OCI-LY7 (cell line): ENCODE results near the gene ZNF438. TPM values are rescaled to one million over a fixed set of nuclear protein-coding genes. Genes with fewer than 3 reads are reported as not detected.

Experiments
- BruUV-seq: library from RNA; stranded (reverse); fragments of 400-500 nt; replicated peaks from 2 replicates; lab custom pipeline; 2021; lab: Mats Ljungman, UMichigan
- CTCF ChIA-PET: fragments of 300-600 bp; sonication (Branson Sonifier 250); formaldehyde crosslinking; loops from one replicate; lab custom pipeline; 2022; ENCODE audit warnings: antibody characterized with exemption; ENCODE audit not compliant: unreplicated experiment; lab: Charles Lee
- POLR2A ChIA-PET: fragments of 300-600 bp; sonication (Branson Sonifier 250); formaldehyde crosslinking; loops from one replicate; lab custom pipeline; 2022; ENCODE audit warnings: antibody characterized with exemption; lab: Charles Lee
- DNase-seq: peaks from one replicate; pipeline ENCODE4 v3.0.0-alpha.2; 2015; ENCODE audit warnings: low spot score
- H2AFZ ChIP-seq: fragments of 200-600 bp; sonication (generic), shearing (Covaris generic); 2 replicates; pipeline ENCODE4 v1.6.1; 2014; ENCODE audit warnings: mild to moderate bottlenecking, antibody characterized with exemption, low read length, moderate library complexity
- H3K27ac ChIP-seq: fragments of 200-600 bp; sonication (generic); 2 replicates; pipeline ENCODE4 v1.5.1; 2014; ENCODE audit warnings: mixed run types, low read depth, mild to moderate bottlenecking, moderate library complexity, low read length, inconsistent platforms; ENCODE audit not compliant: poor library complexity, severe bottlenecking
- H3K36me3 ChIP-seq: fragments of 200-600 bp; sonication (generic); 2 replicates; pipeline ENCODE4 v1.6.1; 2014; ENCODE audit warnings: mild to moderate bottlenecking, antibody characterized with exemption, low read length, moderate library complexity, mixed read lengths; ENCODE audit not compliant: insufficient read depth
- H3K4me1 ChIP-seq: fragments of 200-600 bp; sonication (generic); 2 replicates; pipeline ENCODE4 v1.5.1; 2014; ENCODE audit warnings: mild to moderate bottlenecking, low read length; ENCODE audit not compliant: insufficient read depth, poor library complexity, severe bottlenecking
- H3K4me2 ChIP-seq: fragments of 200-600 bp; sonication (generic); 2 replicates; pipeline ENCODE4 v1.6.1; 2014; ENCODE audit warnings: mild to moderate bottlenecking, low read length
- H3K4me3 ChIP-seq: fragments of 200-600 bp; sonication (generic); 2 replicates; pipeline ENCODE4 v1.5.1; 2014; ENCODE audit warnings: mild to moderate bottlenecking, low read depth, low read length; ENCODE audit not compliant: poor library complexity, severe bottlenecking
- H3K79me2 ChIP-seq: fragments of 200-600 bp; sonication (generic); 2 replicates; pipeline ENCODE4 v1.6.1; 2016; ENCODE audit warnings: low read depth, mild to moderate bottlenecking, low read length, moderate library complexity, mixed read lengths; ENCODE audit not compliant: insufficient read depth
- H3K9me2 ChIP-seq: fragments of 200-600 bp; sonication (generic); 2 replicates; pipeline ENCODE4 v1.6.1; 2016; ENCODE audit warnings: mild to moderate bottlenecking, low read length, mixed read lengths; ENCODE audit not compliant: insufficient read depth
- H3K9me3 ChIP-seq: fragments of 200-600 bp; sonication (generic); 2 replicates; pipeline ENCODE4 v1.6.1; 2014; ENCODE audit warnings: mild to moderate bottlenecking, mixed run types, low read length, mixed read lengths
- H4K20me1 ChIP-seq: fragments of 200-600 bp; sonication (generic); 2 replicates; pipeline ENCODE4 v1.6.1; 2014; ENCODE audit warnings: mild to moderate bottlenecking, antibody characterized with exemption, low read length, moderate library complexity, mixed read lengths; ENCODE audit not compliant: insufficient read depth
- CTCF ChIP-seq: fragments of 200-600 bp; sonication (generic); conservative IDR thresholded peaks from 2 replicates; pipeline ENCODE4 v1.5.1; 2014; ENCODE audit warnings: mild to moderate bottlenecking, antibody characterized with exemption, low read length, moderate library complexity, mixed read lengths
- EZH2phosphoT487 ChIP-seq: fragments of 200-600 bp; sonication (generic); IDR thresholded peaks from 2 replicates; pipeline ENCODE4 v1.6.1; 2018; ENCODE audit warnings: low read depth, borderline replicate concordance, mild to moderate bottlenecking, mixed run types, antibody characterized with exemption, low read length, moderate library complexity, mixed read lengths
- intact Hi-C: fragments of 100-400 bp; cut with micrococcal nuclease; formaldehyde crosslinking; loops from one replicate; pipeline ENCODE4 v1.10.0; 2022; ENCODE audit not compliant: unreplicated experiment
- total RNA-seq, 2 experiments: library from RNA; depleted of rRNA in 1 of 2; stranded (reverse); fragments of >200 nt in 1 of 2; shearing (Covaris generic) in 1 of 2; gene quantifications; 2 replicates each; pipeline ENCODE4 v1.2.3, GENCODE V29; 2014 to 2022

ZNF438 gene
- total RNA-seq, 2 experiments from 2014 or later, result 2.0 to 2.5 TPM

- no peak for TF ChIP-seq CTCF
- TF ChIP-seq EZH2phosphoT487, result no peak
- no peak overlapping the region for H3K27ac ChIP-seq
- H3K9me2 ChIP-seq, result no peaks in the 10 kb centered on the region
- intact Hi-C loops, result no loop called here
- no peaks in the 10 kb centered on the region for H3K9me3 ChIP-seq
- DNase-seq, result no peak
- no peak overlapping the region for H3K4me2 ChIP-seq
- CTCF ChIA-PET, result no interaction called here
- no TSS peak for BruUV-seq
- H3K4me3 ChIP-seq, result no peak overlapping the region
- H3K36me3 ChIP-seq, result no peaks in the 10 kb centered on the region
- no peaks in the 10 kb centered on the region for H3K4me1 ChIP-seq
- POLR2A ChIA-PET, result interaction anchor here (1.3 kb wide), 1 partner anchor 13 kb away, joined by 3 read pairs; no protein-coding TSS in a partner anchor
- H4K20me1 ChIP-seq, result no peaks in the 10 kb centered on the region
- H3K79me2 ChIP-seq, result no peaks in the 10 kb centered on the region
- H2AFZ ChIP-seq, result no peak overlapping the region
These were observed 116.5 kb downstream of the ZNF438 start for GRCh38 chr10:30915146-30915545.

DNA sequence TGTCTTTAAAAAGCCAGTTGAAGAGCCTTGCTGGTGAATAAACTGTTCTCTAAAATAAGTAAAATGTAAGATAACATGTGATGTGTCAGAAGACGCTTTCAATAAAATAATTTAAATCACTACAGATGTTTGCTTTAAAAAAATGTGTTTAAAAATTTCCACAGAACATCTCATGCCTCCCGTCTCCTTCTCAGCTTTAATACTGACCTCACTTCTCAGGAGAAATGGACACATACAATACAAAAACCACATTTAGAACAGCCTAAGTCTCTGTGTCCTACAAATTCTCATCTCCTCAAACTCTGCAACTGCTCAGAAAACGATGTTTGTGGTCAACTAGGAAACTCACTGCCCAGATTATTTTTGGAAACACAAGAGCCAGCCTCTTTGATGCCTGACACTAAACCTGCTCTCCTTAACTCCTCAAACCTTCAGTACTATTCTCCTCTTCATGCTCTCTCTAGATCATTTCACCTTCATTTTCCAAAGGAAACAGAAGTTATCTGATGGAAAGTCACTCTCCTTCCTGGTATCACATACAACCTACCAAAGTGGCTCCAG, 120.3 kb downstream of the ZNF438 start:
- BruUV-seq, result no TSS peak
- Histone ChIP-seq H3K36me3 (no peaks in the 10 kb centered on the region), H3K4me3 (no peak overlapping the region), H4K20me1 (no peaks in the 10 kb centered on the region), H3K4me2 (no peak overlapping the region), H3K9me3 (no peaks in the 10 kb centered on the region), H3K9me2 (no peaks in the 10 kb centered on the region), H3K79me2 (no peaks in the 10 kb centered on the region), H3K4me1 (no peaks in the 10 kb centered on the region), H3K27ac (no peak overlapping the region), H2AFZ (no peak overlapping the region)
- TF ChIP-seq EZH2phosphoT487, result no peak
- TF ChIP-seq CTCF, result no peak
- ChIA-PET CTCF (no interaction called here), POLR2A (no interaction called here)
- intact Hi-C loops, result no loop called here
- DNase-seq, result no peak

- Histone ChIP-seq H3K4me1 (no peaks in the 10 kb centered on the region), H3K9me2 (no peaks in the 10 kb centered on the region), H4K20me1 (no peaks in the 10 kb centered on the region), H2AFZ (no peak overlapping the region), H3K4me2 (no peak overlapping the region), H3K4me3 (no peak overlapping the region), H3K27ac (no peak overlapping the region), H3K36me3 (no peaks in the 10 kb centered on the region), H3K79me2 (no peaks in the 10 kb centered on the region), H3K9me3 (0 out of 2 replicates have a peak, but pooled peaks cover 5% of the 10 kb centered on the region)
- no peak for DNase-seq
- BruUV-seq, result no TSS peak
- ChIA-PET CTCF (no interaction called here), POLR2A (no interaction called here)
- no peak for TF ChIP-seq CTCF
- no peak for TF ChIP-seq EZH2phosphoT487
- intact Hi-C loops, result no loop called here
These were observed 128.1 kb downstream of the ZNF438 start for GRCh38 chr10:30903397-30904138.
